ENCODE results near the gene C10orf71. TPM values are rescaled to one million over a fixed set of nuclear protein-coding genes. Genes with fewer than 3 reads are reported as not detected.

C10orf71 gene
- total and polyA plus RNA-seq, 4 donors, result not detected

DNA sequence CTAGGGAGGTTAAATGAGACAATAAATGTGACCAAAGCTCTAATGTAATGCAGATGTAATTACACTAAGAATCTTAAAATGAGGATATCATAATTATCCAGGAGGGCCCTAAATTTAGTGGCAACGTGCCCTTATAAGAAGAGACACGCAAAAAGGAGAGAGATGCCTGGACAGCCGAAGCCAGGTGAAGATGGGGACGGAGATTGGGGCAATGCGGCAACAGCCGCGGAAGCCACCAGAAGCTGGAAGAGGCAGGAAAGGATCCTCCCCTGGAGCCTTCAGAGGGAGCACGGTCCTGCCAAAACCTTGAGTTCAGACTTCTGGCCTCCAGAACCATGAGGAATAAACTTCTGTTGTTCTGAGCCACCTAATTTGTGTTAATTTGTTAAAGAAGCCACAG is 25.3 kb upstream of the C10orf71 start:
- H3K27ac ChIP-seq (ENCODE audit: low read depth in 1 of 2, low read length in 1 of 2), result no peak overlapping the region
- no peak overlapping the region for H3K9ac ChIP-seq (ENCODE audit: insufficient read depth in 1 of 2, low read length in 2 of 2)
- no peak overlapping the region for H3K4me3 ChIP-seq
- DNase-seq (no peak), ATAC-seq (ENCODE audit: insufficient read depth, low FRiP score) (no peak)
- H3K36me3 ChIP-seq (ENCODE audit: control insufficient read depth in 4 of 4, insufficient read depth in 4 of 4, low read length in 4 of 4), result no peaks in the 10 kb centered on the region
- WGBS, 2 donors, result 93 to 96% methylated on average over 8 of the region's 8 CpGs
- TF ChIP-seq, protein P1, sequence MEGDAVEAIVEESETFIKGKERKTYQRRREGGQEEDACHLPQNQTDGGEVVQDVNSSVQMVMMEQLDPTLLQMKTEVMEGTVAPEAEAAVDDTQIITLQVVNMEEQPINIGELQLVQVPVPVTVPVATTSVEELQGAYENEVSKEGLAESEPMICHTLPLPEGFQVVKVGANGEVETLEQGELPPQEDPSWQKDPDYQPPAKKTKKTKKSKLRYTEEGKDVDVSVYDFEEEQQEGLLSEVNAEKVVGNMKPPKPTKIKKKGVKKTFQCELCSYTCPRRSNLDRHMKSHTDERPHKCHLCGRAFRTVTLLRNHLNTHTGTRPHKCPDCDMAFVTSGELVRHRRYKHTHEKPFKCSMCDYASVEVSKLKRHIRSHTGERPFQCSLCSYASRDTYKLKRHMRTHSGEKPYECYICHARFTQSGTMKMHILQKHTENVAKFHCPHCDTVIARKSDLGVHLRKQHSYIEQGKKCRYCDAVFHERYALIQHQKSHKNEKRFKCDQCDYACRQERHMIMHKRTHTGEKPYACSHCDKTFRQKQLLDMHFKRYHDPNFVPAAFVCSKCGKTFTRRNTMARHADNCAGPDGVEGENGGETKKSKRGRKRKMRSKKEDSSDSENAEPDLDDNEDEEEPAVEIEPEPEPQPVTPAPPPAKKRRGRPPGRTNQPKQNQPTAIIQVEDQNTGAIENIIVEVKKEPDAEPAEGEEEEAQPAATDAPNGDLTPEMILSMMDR (IDR thresholded peaks at IDR 0.05; ENCODE audit: control extremely low read depth, extremely low read depth), result no peak
- peaks cover 0 to 8% (median 0%) of the 10 kb centered on the region in 5 donors for H3K4me1 ChIP-seq (ENCODE audit: control insufficient read depth in 5 of 5, insufficient read depth in 5 of 5, low read length in 5 of 5)
- H3K9me3 ChIP-seq (ENCODE audit: control insufficient read depth in 4 of 4, insufficient read depth in 3 of 4, low read length in 3 of 4), result peaks cover 0 to 1% (median 0%) of the 10 kb centered on the region in 4 donors
- no peaks in the 10 kb centered on the region for H3K27me3 ChIP-seq (ENCODE audit: control insufficient read depth in 3 of 3, insufficient read depth in 3 of 3, low read length in 2 of 3)

DNA sequence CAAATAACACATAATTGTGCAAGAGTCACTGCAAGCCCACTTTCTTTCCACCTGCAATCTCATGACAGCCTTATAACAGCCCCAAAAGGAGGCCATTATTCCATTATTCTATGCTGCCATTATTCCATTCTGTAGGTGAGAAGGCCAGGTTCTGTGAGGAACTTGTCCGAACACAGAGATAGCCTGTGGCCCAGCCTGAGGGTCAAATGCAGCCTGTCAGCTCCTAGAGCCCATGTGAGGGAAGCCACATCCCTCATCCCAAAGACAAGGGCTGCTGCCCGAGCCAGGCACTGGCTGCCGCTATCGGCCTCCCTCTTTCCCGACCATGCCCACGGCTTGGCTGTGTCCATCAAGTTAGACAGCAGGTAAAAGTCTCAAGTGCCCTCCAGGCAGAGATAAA is 24.1 kb upstream of the C10orf71 start:
- no peak overlapping the region for H3K4me3 ChIP-seq
- TF ChIP-seq, protein P1 (IDR thresholded peaks at IDR 0.05; ENCODE audit: control extremely low read depth, extremely low read depth), result no peak
- no peak overlapping the region for H3K9ac ChIP-seq (ENCODE audit: insufficient read depth in 1 of 2, low read length in 2 of 2)
- H3K9me3 ChIP-seq (ENCODE audit: control insufficient read depth in 4 of 4, insufficient read depth in 3 of 4, low read length in 3 of 4), result peaks cover 0 to 1% (median 0%) of the 10 kb centered on the region in 4 donors
- peaks cover 0 to 10% (median 0%) of the 10 kb centered on the region in 5 donors for H3K4me1 ChIP-seq (ENCODE audit: control insufficient read depth in 5 of 5, insufficient read depth in 5 of 5, low read length in 5 of 5)
- 75 to 95% methylated on average over 6 of the region's 6 CpGs for WGBS, 2 donors
- H3K27ac ChIP-seq (ENCODE audit: low read depth in 1 of 2, low read length in 1 of 2), result no peak overlapping the region
- DNase-seq (no peak), ATAC-seq (ENCODE audit: insufficient read depth, low FRiP score) (no peak)
- peaks cover 0 to 3% (median 3%) of the 10 kb centered on the region in 3 donors for H3K27me3 ChIP-seq (ENCODE audit: control insufficient read depth in 3 of 3, insufficient read depth in 3 of 3, low read length in 2 of 3)
- no peaks in the 10 kb centered on the region for H3K36me3 ChIP-seq (ENCODE audit: control insufficient read depth in 4 of 4, insufficient read depth in 4 of 4, low read length in 4 of 4)

DNA sequence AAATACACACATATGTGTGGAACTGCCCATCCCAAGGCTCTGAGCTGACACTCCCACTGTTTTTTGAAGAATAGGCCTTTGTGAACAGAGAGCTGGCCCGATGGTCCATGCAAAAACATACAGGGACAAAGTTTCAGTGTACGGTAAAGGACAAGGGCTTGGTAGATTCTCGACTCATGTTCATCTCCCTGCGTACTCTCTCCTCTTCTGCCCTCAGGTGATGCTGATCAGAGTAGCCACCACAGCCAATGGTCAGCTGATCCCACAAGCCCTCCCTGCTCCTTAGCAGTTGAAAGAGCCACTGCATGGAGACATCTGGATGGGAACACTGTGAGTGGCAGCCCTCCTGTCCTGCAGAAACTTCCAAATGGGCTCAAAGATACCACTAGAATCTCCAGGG is 23.1 kb upstream of the C10orf71 start:
- Histone ChIP-seq H3K36me3 (ENCODE audit: control insufficient read depth in 4 of 4, insufficient read depth in 4 of 4, low read length in 4 of 4) (no peaks in the 10 kb centered on the region), H3K4me1 (ENCODE audit: control insufficient read depth in 5 of 5, insufficient read depth in 5 of 5, low read length in 5 of 5) (peaks cover 0 to 13% (median 0%) of the 10 kb centered on the region in 5 donors), H3K27ac (ENCODE audit: low read depth in 1 of 2, low read length in 1 of 2) (no peak overlapping the region), H3K27me3 (ENCODE audit: control insufficient read depth in 3 of 3, insufficient read depth in 3 of 3, low read length in 2 of 3) (peaks cover 0 to 3% (median 3%) of the 10 kb centered on the region in 3 donors), H3K9me3 (ENCODE audit: control insufficient read depth in 4 of 4, insufficient read depth in 3 of 4, low read length in 3 of 4) (no peaks in the 10 kb centered on the region), H3K4me3 (no peak overlapping the region), H3K9ac (ENCODE audit: insufficient read depth in 1 of 2, low read length in 2 of 2) (no peak overlapping the region)
- TF ChIP-seq, protein P1 (IDR thresholded peaks at IDR 0.05; ENCODE audit: control extremely low read depth, extremely low read depth), result no peak
- 95 to 97% methylated on average over 4 of the region's 4 CpGs for WGBS, 2 donors
- DNase-seq (no peak), ATAC-seq (ENCODE audit: insufficient read depth, low FRiP score) (no peak)

DNA sequence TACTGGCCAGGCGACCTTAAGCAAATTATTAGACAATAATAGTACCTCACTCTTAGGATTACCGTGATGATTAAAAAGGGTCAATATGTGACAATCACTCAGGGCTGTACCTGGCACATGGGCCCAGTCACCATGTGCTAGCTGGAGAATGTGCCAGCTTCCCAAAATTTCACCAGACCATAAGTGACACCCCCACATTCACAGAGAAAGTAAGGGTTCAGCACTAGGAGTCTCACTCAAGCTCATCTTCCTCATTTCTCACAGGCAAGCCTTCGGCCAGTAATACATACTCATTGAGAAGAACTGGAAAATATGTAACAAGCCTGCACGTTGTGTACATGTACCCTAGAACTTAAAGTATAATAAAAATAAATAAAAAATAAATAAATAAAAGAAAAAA is 22.4 kb upstream of the C10orf71 start:
- H3K27ac ChIP-seq (ENCODE audit: low read depth in 1 of 2, low read length in 1 of 2), result no peak overlapping the region
- H3K9ac ChIP-seq (ENCODE audit: insufficient read depth in 1 of 2, low read length in 2 of 2), result no peak overlapping the region
- H3K9me3 ChIP-seq (ENCODE audit: control insufficient read depth in 4 of 4, insufficient read depth in 3 of 4, low read length in 3 of 4), result no peaks in the 10 kb centered on the region
- ATAC-seq (ENCODE audit: insufficient read depth, low FRiP score), result no peak
- no peak for DNase-seq
- H3K36me3 ChIP-seq (ENCODE audit: control insufficient read depth in 4 of 4, insufficient read depth in 4 of 4, low read length in 4 of 4), result no peaks in the 10 kb centered on the region
- peaks cover 0 to 3% (median 3%) of the 10 kb centered on the region in 3 donors for H3K27me3 ChIP-seq (ENCODE audit: control insufficient read depth in 3 of 3, insufficient read depth in 3 of 3, low read length in 2 of 3)
- no peak overlapping the region for H3K4me3 ChIP-seq
- H3K4me1 ChIP-seq (ENCODE audit: control insufficient read depth in 5 of 5, insufficient read depth in 5 of 5, low read length in 5 of 5), result peaks cover 0 to 13% (median 0%) of the 10 kb centered on the region in 5 donors
- TF ChIP-seq, protein P1 (IDR thresholded peaks at IDR 0.05; ENCODE audit: control extremely low read depth, extremely low read depth), result no peak
- 92 to 94% methylated on average over 4 of the region's 4 CpGs for WGBS, 2 donors
